H7 (cell line): ENCODE data around the gene PROM1. TPM values are rescaled to one million over a fixed set of nuclear protein-coding genes. Genes with fewer than 3 reads are reported as not detected.

Experiments
- DNase-seq: peaks from one replicate; pipeline ENCODE4 v3.0.0; 2012
- H3K27me3 ChIP-seq: 2 replicates; pipeline ENCODE4 v1.6.0; 2011; ENCODE audit warnings: mild to moderate bottlenecking, low read length; ENCODE audit not compliant: control insufficient read depth, insufficient read depth
- H3K36me3 ChIP-seq: replicated peaks from 2 replicates; pipeline ENCODE4 v1.5.1; 2011; ENCODE audit warnings: low read length; ENCODE audit not compliant: control insufficient read depth, insufficient read depth
- H3K4me3 ChIP-seq: 2 replicates; pipeline ENCODE4 v1.5.1; 2011; ENCODE audit warnings: low read depth, mild to moderate bottlenecking, control low read depth, low read length, moderate library complexity; ENCODE audit not compliant: insufficient read depth
- total RNA-seq: library from RNA; depleted of rRNA; stranded (reverse); fragments of >200 nt; shearing (Covaris generic); gene quantifications from 2 replicates; pipeline ENCODE4 v1.2.3, GENCODE V29; 2014; rRNA removed

The PROM1 gene
- 42.3 and 53.4 TPM in 2 replicates for total RNA-seq

GRCh38 chr4:16083241-16084191, at the start of gene PROM1:
PROM1 (minus strand) TSS chr4:16084023; CDS start chr4:16075906, 8,117 bp downstream.
- no peaks in the 10 kb centered on the region; the same call in 1 of the 2 replicates for H3K36me3 ChIP-seq
- peak; percentile 81 for DNase-seq
- peak within 1 kb of the TSS; percentile 87 for H3K4me3 ChIP-seq
- H3K27me3 ChIP-seq, result peaks cover 28% of the 10 kb centered on the region

GRCh38 chr4:16133406-16133805, 49.6 kb upstream of the PROM1 start:
- Histone ChIP-seq H3K27me3 (no peaks in the 10 kb centered on the region), H3K4me3 (no peak overlapping the region), H3K36me3 (no peaks in the 10 kb centered on the region)
- no peak for DNase-seq

DNA sequence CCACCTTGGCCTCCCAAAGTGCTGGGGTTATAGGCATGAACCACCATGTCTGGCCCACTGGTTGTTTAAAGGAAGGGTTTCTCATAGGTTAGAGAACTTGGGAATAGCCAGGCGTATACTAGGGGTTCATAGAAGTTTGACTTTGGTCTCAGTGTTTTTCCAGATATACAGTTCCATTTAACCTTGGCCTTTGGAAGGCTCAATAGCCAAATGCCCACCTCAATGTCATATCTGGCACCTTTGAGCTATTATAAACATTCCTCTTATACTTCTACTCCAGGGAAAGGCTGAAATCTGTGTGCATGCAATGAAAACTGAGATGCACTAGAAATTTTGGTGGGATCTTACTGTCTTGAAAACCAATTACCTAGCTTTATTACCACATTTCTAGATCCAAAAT, 47.5 kb upstream of the PROM1 start:
- DNase-seq, result no peak

DNA sequence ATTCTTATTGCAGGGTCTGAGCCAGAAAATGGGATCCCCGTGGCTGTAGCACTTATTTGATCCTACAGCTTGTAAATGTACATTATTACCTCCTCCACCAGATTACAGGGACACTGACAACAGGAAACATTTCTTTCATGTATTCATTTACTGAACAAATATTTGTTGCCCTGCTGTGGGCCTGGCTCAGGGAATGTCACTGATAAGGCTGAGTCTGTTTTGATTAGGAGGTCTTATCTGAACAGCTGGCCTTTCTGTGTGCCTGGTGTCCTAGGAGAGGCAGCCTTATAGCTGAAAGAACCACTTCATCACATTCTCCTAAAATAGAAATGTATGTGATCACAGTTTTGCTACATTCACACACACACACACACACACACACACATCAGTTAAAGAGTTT, 45.5 kb upstream of the PROM1 start:
- Histone ChIP-seq H3K36me3 (no peaks in the 10 kb centered on the region), H3K27me3 (no peaks in the 10 kb centered on the region), H3K4me3 (no peak overlapping the region)
- no peak for DNase-seq

More for the DNA sequence above, 47.5 kb upstream of the PROM1 start:
- Histone ChIP-seq H3K36me3 (no peaks in the 10 kb centered on the region), H3K27me3 (no peaks in the 10 kb centered on the region), H3K4me3 (no peak overlapping the region)

DNA sequence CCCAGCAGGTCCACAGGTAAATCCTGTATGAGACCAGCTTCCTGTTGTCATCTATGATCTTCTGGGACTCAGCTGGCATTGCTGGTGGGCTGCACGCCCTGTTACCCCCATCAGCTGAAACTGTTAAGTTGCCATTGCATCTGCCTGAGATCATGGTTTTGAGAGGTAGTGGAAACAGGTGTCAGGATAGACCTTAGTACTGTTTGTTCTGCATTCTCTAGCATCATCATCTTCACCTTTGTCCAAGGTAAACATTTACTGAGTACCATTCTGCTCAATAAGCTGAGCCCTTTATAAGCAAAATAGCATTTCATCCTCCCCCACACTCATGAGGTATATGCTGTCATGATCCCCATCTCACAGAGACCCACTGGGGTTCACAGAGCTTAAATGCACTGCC, 42.9 kb upstream of the PROM1 start:
- H3K4me3 ChIP-seq, result no peak overlapping the region
- DNase-seq, result no peak
- no peaks in the 10 kb centered on the region for H3K36me3 ChIP-seq
- H3K27me3 ChIP-seq, result no peaks in the 10 kb centered on the region

- no peaks in the 10 kb centered on the region for H3K36me3 ChIP-seq
- no peaks in the 10 kb centered on the region for H3K27me3 ChIP-seq
- DNase-seq, result no peak
- no peak overlapping the region for H3K4me3 ChIP-seq
Observed at GRCh38 chr4:16125571-16126445, 42.0 kb upstream of the PROM1 start.

DNA sequence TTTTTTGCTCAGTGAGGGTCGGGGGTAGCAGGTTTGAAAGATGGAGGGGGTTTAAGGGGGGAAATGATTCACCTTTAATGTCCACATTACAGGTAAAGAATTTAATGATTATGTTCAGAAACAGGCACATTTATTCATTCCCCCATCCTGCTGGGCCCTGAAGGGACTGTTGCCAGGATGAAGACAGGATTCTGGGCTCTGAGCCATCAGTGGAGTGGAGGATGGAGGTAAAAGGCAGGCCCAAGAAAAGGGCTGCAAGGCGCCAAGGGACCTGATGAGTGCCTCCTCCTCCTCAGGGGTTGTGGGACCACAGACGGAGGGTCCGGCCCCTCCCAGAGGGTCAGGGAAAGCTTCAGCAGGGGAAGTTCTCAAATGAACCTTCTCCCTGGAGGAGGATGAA, 40.4 kb upstream of the PROM1 start:
- Histone ChIP-seq H3K27me3 (no peaks in the 10 kb centered on the region), H3K4me3 (no peak overlapping the region), H3K36me3 (no peaks in the 10 kb centered on the region)
- DNase-seq, result no peak

DNA sequence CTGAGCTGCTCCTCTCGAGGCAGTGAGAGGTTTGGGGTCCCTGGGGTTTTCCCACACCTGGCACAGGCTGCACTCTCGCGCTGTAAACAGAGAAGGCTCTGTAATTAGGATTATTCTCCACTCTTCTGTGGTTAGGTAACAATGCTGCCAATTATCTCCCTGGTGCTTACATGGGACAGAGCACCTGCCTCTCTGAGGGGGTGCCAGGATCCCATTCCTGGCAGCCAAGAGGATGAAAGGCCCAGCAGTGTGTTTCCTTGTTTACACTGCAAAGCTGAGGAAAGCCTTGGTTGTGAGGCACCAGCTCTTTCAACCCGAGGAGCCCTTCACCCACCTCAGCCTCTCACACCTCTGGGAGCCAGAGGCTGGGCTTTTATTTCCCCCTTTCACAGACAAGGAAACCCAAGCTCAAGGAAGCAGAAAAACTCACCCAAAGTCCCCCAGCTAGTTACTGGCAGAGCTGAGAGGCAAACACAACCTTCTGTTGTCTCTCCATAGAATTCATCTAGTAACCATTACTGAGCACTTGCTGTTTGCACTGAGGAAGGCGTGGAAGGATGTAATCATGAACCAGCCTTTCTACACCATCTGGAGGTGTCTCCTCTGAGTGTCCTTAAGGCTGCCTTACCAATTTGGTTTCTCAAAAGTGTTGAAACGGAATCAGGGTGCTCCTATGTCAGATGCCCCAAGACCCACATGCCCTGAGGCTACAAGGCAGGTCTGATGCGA, 39.7 kb upstream of the PROM1 start:
- no peak overlapping the region for H3K4me3 ChIP-seq
- no peaks in the 10 kb centered on the region for H3K36me3 ChIP-seq
- no peaks in the 10 kb centered on the region for H3K27me3 ChIP-seq
- no peak for DNase-seq

- Histone ChIP-seq H3K36me3 (no peaks in the 10 kb centered on the region), H3K27me3 (no peaks in the 10 kb centered on the region), H3K4me3 (no peak overlapping the region)
- no peak for DNase-seq
Observed at GRCh38 chr4:16122784-16123183, 39.0 kb upstream of the PROM1 start.

DNA sequence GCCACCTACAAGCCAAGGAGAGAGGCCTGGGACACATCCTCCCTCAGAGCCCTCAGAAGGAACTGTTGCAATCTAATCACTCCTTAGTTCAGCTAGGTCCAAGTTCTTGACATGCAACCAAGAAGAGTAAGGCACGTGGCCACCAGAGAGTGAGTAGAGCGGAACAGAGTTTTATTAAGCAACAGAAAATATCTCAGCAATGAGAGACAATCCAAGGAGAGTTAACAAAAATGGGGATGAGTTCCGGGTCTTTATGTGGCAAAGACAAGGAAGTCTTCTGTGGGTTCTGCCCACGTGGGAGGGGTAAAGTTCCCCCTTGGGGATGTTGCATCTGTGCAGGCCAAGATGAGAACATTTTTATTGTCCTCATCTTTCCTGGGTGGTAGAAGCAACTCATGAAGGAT, 38.5 kb upstream of the PROM1 start:
- no peaks in the 10 kb centered on the region for H3K36me3 ChIP-seq
- DNase-seq, result no peak
- H3K4me3 ChIP-seq, result no peak overlapping the region
- H3K27me3 ChIP-seq, result no peaks in the 10 kb centered on the region

GRCh38 chr4:16120720-16121119, 36.9 kb upstream of the PROM1 start:
- H3K36me3 ChIP-seq, result no peaks in the 10 kb centered on the region
- no peaks in the 10 kb centered on the region for H3K27me3 ChIP-seq
- H3K4me3 ChIP-seq, result no peak overlapping the region
- DNase-seq, result peak; percentile 46

GRCh38 chr4:16119981-16120380, 36.2 kb upstream of the PROM1 start:
- Histone ChIP-seq H3K4me3 (no peak overlapping the region), H3K27me3 (no peaks in the 10 kb centered on the region), H3K36me3 (no peaks in the 10 kb centered on the region)
- no peak for DNase-seq

DNA sequence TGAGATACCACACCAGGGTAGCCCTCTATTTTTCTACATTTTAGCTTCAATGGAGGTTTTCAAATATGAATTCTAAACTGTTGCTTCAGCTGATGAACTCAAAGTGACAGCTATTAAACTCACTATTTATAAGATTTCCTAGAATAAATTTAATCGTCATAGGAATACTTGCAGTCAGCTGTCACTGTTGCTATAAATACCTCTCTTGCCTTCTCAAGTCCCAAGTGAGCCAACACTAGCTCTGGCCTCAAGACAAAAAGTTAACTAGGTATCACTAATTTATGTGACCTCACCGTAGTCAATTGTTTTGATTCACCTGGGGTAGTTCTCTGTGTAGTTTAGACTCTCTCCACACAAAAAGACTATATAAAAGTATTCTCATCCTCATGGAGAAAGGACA, 34.3 kb upstream of the PROM1 start:
- H3K27me3 ChIP-seq, result no peaks in the 10 kb centered on the region
- no peak overlapping the region for H3K4me3 ChIP-seq
- H3K36me3 ChIP-seq, result no peaks in the 10 kb centered on the region
- DNase-seq, result no peak

GRCh38 chr4:16117164-16117563, 33.3 kb upstream of the PROM1 start:
- no peak overlapping the region for H3K4me3 ChIP-seq
- no peaks in the 10 kb centered on the region for H3K36me3 ChIP-seq
- no peak for DNase-seq
- no peaks in the 10 kb centered on the region for H3K27me3 ChIP-seq
